ENCODE measurements around the gene LDHB. TPM values are rescaled to one million over a fixed set of nuclear protein-coding genes. Genes with fewer than 3 reads are reported as not detected.
A peak's percentile ranks its signal among the peaks of the same experiment; 100 is the strongest.

The LDHB gene
- total and polyA plus RNA-seq, 10 of the 15 experiments (the other 5 are each of a cell fraction or from before 2014, with no cell fraction given), result 800 to 3,692 (median 1,366) TPM

DNA sequence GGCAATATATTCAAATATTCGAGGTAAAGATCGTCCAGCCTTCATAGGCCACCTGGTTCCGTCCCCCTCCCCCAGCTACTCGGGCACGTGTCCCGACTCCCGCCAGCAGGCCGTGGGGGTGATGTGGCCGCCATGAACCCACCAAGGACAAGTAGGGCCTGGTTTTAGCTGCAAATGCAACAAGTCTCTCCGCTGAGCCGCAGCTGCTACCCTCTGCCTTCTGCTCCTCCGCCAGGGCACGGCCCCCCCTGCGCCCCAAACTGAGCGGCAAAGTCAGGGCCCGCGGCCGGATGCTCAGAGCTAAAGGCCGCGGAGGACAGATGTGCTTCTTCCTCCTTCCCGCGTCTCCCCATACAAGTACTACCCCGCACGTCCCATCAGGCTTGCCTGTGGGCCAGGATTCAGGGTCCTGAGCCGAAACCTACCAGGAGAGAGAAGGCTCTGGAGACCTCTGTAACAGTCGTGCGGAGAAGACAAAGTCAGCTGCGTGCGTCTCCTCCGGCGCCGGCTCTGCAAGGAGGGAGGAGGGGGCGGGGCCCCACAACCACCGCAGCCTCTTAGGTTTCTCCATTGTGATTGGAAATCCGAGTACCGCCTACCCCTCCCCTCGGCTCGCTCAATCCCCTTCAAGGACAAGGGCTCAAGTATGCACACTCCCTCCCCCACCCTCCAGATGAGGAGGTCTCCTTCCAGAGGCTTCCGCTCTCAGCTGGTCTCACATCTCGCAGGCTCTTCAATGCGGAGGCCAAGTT, at the start of gene LDHB (continued):
- TF ChIP-seq ZBTB11 (CRISPR knock-in tag; IDR thresholded peaks at IDR 0.05) (no peak), RELA (IDR thresholded peaks at IDR 0.05; ENCODE audit: borderline replicate concordance, partially characterized antibody) (no peak), CBFB (IDR thresholded peaks at IDR 0.05; ENCODE audit: low read depth) (peak; percentile 28; the same call in 1 of the 2 replicates), SIX5 (IDR thresholded peaks at IDR 0.05; ENCODE audit: low read depth, low read length, severe bottlenecking) (no peak), IKZF1 (conservative IDR thresholded peaks at IDR 0.05) (peak; percentile 40), MEF2B (IDR thresholded peaks at IDR 0.05; ENCODE audit: partially characterized antibody, poor library complexity, severe bottlenecking) (peak; percentile 7), ZNF274 (IDR thresholded peaks at IDR 0.05; ENCODE audit: insufficient read depth, insufficient read length) (no peak), LARP7 (IDR thresholded peaks at IDR 0.05) (peak; percentile 59; the same call in 1 of the 2 replicates), IKZF2 (IDR thresholded peaks at IDR 0.05) (no peak; a peak in 1 of 4 replicates), PML (IDR thresholded peaks at IDR 0.05; ENCODE audit: low read length) (peak; percentile 81), MTA2 (IDR thresholded peaks at IDR 0.05; ENCODE audit: low read depth) (no peak), MLLT1 (IDR thresholded peaks at IDR 0.05) (no peak), ATF2 (IDR thresholded peaks at IDR 0.05; ENCODE audit: low read length) (no peak), ZNF384 (IDR thresholded peaks at IDR 0.05; ENCODE audit: borderline replicate concordance, low read depth, low read length) (no peak), MAX (IDR thresholded peaks at IDR 0.05; ENCODE audit: low read depth, low read length) (peak; percentile 80), ZZZ3 (IDR thresholded peaks at IDR 0.05; ENCODE audit: control insufficient read depth, insufficient read length, low read depth) (no peak), TAF1 (IDR thresholded peaks at IDR 0.05; ENCODE audit: borderline replicate concordance, low read depth, low read length) (peak; percentile 90; the same call in 1 of the 2 replicates), MYC (IDR thresholded peaks at IDR 0.05; ENCODE audit: insufficient read depth, insufficient read length, insufficient replicate concordance, low read length, severe bottlenecking) (peak; percentile 98), CHD1 (IDR thresholded peaks at IDR 0.05; ENCODE audit: low read depth, low read length) (no peak), MEF2A (IDR thresholded peaks at IDR 0.05; ENCODE audit: insufficient read depth, low read depth, low read length) (no peak), NR2C1 (IDR thresholded peaks at IDR 0.05) (no peak), BCL11A (IDR thresholded peaks at IDR 0.05; ENCODE audit: low read depth, low read length) (no peak)
- TF ChIP-seq, protein P1, sequence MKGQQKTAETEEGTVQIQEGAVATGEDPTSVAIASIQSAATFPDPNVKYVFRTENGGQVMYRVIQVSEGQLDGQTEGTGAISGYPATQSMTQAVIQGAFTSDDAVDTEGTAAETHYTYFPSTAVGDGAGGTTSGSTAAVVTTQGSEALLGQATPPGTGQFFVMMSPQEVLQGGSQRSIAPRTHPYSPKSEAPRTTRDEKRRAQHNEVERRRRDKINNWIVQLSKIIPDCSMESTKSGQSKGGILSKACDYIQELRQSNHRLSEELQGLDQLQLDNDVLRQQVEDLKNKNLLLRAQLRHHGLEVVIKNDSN (IDR thresholded peaks at IDR 0.05; ENCODE audit: borderline replicate concordance, extremely low read length, insufficient read depth, low read depth, low read length), result peak; percentile 84
